PC-3 (cell line): ENCODE measurements around the gene CDAN1. TPM values are rescaled to one million over a fixed set of nuclear protein-coding genes. Genes with fewer than 3 reads are reported as not detected.

ENCODE experiments used
- ATAC-seq: fragments of 200-7000 bp; cut with Tn5 transposase; 2 replicates; pipeline ENCODE4 v1.9.1; 2020; ENCODE audit warnings: mild to moderate bottlenecking, moderate library complexity
- BruUV-seq: library from RNA; stranded (reverse); fragments of 400-500 nt; replicated peaks from 2 replicates; lab custom pipeline; 2021; lab: Mats Ljungman, UMichigan
- CTCF ChIA-PET: fragments of 300-600 bp; sonication (Branson Sonifier 250); formaldehyde crosslinking; loops from one replicate; lab custom pipeline; 2022; ENCODE audit warnings: antibody characterized with exemption; lab: Charles Lee
- POLR2A ChIA-PET: fragments of 300-600 bp; sonication (Branson Sonifier 250); formaldehyde crosslinking; loops from one replicate; lab custom pipeline; 2022; ENCODE audit warnings: antibody characterized with exemption; ENCODE audit not compliant: unreplicated experiment; lab: Charles Lee
- DNase-seq: peaks from one replicate; pipeline ENCODE4 v3.0.0-alpha.2; 2015
- H2AFZ ChIP-seq: fragments of 300-600 bp; sonication (generic); 2 replicates; pipeline ENCODE4 v1.6.0; 2016; ENCODE audit warnings: antibody characterized with exemption, low read length
- H3F3A ChIP-seq: fragments of 300-600 bp; sonication (generic); one replicate; pipeline ENCODE4 v1.6.0; 2017; ENCODE audit warnings: antibody characterized with exemption, low read length, control low read depth, mild to moderate bottlenecking; ENCODE audit not compliant: unreplicated experiment
- H3K27ac ChIP-seq: fragments of 300-600 bp; sonication (generic); 2 replicates; pipeline ENCODE4 v1.5.1; 2016; ENCODE audit warnings: mild to moderate bottlenecking, low read length
- H3K27me3 ChIP-seq: fragments of 300-600 bp; sonication (generic); 2 replicates; pipeline ENCODE4 v1.6.1; 2016; ENCODE audit warnings: low read length, mixed read lengths
- H3K36me3 ChIP-seq: fragments of 300-600 bp; sonication (generic); 2 replicates; pipeline ENCODE4 v1.6.1; 2016; ENCODE audit warnings: low read depth, mixed run types, low read length, mixed read lengths
- H3K4me1 ChIP-seq: fragments of 300-600 bp; sonication (generic); 2 replicates; pipeline ENCODE4 v1.5.1; 2016; ENCODE audit warnings: low read length; ENCODE audit not compliant: insufficient read depth
- H3K4me2 ChIP-seq: fragments of 300-600 bp; sonication (generic); 2 replicates; pipeline ENCODE4 v1.6.0; 2016; ENCODE audit warnings: low read length
- H3K4me3 ChIP-seq: fragments of 300-600 bp; sonication (generic); 2 replicates; pipeline ENCODE4 v1.5.1; 2016; ENCODE audit warnings: mild to moderate bottlenecking, low read length, mixed read lengths
- H3K79me2 ChIP-seq: fragments of 300-600 bp; sonication (generic); 2 replicates; pipeline ENCODE4 v1.6.1; 2017; ENCODE audit warnings: low read length, mixed read lengths
- H3K9ac ChIP-seq: fragments of 300-600 bp; sonication (generic); 2 replicates; pipeline ENCODE4 v1.6.0; 2016; ENCODE audit warnings: mild to moderate bottlenecking, low read length
- H3K9me2 ChIP-seq: fragments of 300-600 bp; sonication (generic); replicated peaks from 2 replicates; pipeline ENCODE4 v1.6.1; 2016; ENCODE audit warnings: mixed run types, low read length, mixed read lengths
- H3K9me3 ChIP-seq: fragments of 300-600 bp; sonication (generic); 2 replicates; pipeline ENCODE4 v1.6.1; 2016; ENCODE audit warnings: low read length, mixed read lengths
- H4K20me1 ChIP-seq: fragments of 300-600 bp; sonication (generic); 2 replicates; pipeline ENCODE4 v1.6.1; 2016; ENCODE audit warnings: low read length, mixed read lengths
- CTCF ChIP-seq: fragments of 300-600 bp; sonication (generic); conservative IDR thresholded peaks from 2 replicates; pipeline ENCODE4 v1.5.1; 2017; ENCODE audit warnings: antibody characterized with exemption, low read depth, mild to moderate bottlenecking, low read length
- EZH2 ChIP-seq: fragments of 300-600 bp; sonication (generic); IDR thresholded peaks from one replicate; pipeline ENCODE4 v1.6.1; 2017; ENCODE audit warnings: antibody characterized with exemption, mild to moderate bottlenecking, low read length; ENCODE audit not compliant: unreplicated experiment
- EZH2phosphoT487 ChIP-seq: fragments of 300-600 bp; sonication (generic); IDR thresholded peaks from 2 replicates; pipeline ENCODE4 v1.6.1; 2018; ENCODE audit warnings: mild to moderate bottlenecking, antibody characterized with exemption, low read length, borderline replicate concordance
- intact Hi-C: fragments of 100-400 bp; cut with micrococcal nuclease; formaldehyde crosslinking; loops from 2 replicates; pipeline ENCODE4 v1.9.0; 2023
- total RNA-seq: library from RNA; depleted of rRNA; stranded (reverse); fragments of >200 nt; gene quantifications from 2 replicates; pipeline ENCODE4 v1.2.3, GENCODE V29; 2014

Gene CDAN1
- total RNA-seq, 1 experiment from 2014 or later = 38.6 TPM

DNA sequence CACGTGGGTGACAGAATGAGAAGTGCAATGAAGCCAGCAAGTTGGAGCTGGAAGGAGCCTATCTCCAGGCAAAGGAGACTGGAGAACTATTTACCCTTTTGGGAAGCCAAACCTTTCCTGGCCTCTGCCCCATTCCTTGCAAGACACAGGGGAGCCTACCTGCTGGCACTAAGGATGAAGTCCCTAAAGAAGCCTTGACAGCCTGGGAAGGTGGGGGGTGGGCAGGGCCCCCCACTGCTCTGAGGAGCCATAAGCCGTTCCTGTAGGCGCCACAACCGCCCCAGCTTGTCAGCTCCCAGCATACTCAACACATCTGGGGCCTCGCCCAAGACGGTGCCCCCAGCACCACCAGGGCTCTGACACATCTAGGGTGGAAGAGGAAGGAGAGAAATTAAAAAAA is 5.5 kb downstream of the CDAN1 start:
- Histone ChIP-seq H3K27me3 (no peaks in the 10 kb centered on the region), H3K79me2 (peaks cover 17% of the 10 kb centered on the region), H3K4me3 (no peak overlapping the region), H3K9me2 (no peaks in the 10 kb centered on the region), H3K9ac (no peak overlapping the region), H3K4me2 (no peak overlapping the region), H3K27ac (no peak overlapping the region), H3F3A (no peaks in the 10 kb centered on the region), H2AFZ (no peak overlapping the region), H3K4me1 (peaks cover 8% of the 10 kb centered on the region), H4K20me1 (no peaks in the 10 kb centered on the region), H3K9me3 (no peaks in the 10 kb centered on the region), H3K36me3 (peaks cover 57% of the 10 kb centered on the region)
- ChIA-PET CTCF (no interaction called here), POLR2A (interaction anchor here (0.6 kb wide), 2 partner anchors 8 to 245 kb away, joined by 6 to 7 read pairs; no protein-coding TSS in a partner anchor)
- BruUV-seq = no TSS peak
- intact Hi-C loops = no loop called here
- TF ChIP-seq CTCF = no peak
- no peak for TF ChIP-seq EZH2phosphoT487
- TF ChIP-seq EZH2 = no peak
- no peak for ATAC-seq
- DNase-seq = no peak

DNA sequence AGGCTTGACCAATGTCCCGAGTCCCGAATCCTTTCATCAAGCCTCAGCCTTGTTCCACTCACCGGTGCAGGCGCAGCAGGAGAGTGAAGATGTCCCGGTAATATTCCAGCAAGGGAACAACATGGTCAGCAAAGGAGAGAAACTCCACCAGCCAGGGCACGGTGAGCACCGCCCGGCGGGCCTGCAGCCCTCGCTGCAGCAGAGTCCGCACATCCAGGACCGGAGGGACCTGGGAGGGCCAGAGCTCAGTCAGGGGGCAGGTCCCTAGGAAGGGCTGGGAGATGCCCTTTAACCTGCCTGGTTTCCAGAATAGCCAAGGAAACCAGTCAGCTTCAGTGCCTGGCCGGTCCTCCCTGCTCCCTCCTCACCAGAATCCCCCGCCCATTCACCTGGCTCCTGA is 6.4 kb downstream of the CDAN1 start:
- no TSS peak for BruUV-seq
- Histone ChIP-seq H3K36me3 (peaks cover 64% of the 10 kb centered on the region), H3K9me3 (no peaks in the 10 kb centered on the region), H3K9me2 (no peaks in the 10 kb centered on the region), H3K27me3 (no peaks in the 10 kb centered on the region), H3K4me1 (peaks cover 2% of the 10 kb centered on the region), H3K4me3 (no peak overlapping the region), H3K27ac (no peak overlapping the region), H2AFZ (no peak overlapping the region), H3K4me2 (no peak overlapping the region), H3F3A (no peaks in the 10 kb centered on the region), H3K9ac (no peak overlapping the region), H4K20me1 (no peaks in the 10 kb centered on the region), H3K79me2 (peaks cover 8% of the 10 kb centered on the region)
- POLR2A ChIA-PET = interaction anchor here (0.7 kb wide), 1 partner anchor 579 kb away, joined by 5 read pairs; no protein-coding TSS in a partner anchor
- DNase-seq = no peak
- TF ChIP-seq CTCF (no peak), EZH2phosphoT487 (no peak), EZH2 (no peak)
- CTCF ChIA-PET = no interaction called here
- intact Hi-C loops = no loop called here
- no peak for ATAC-seq

GRCh38 chr15:42730135-42730534 is 6.8 kb downstream of the CDAN1 start:
- no peak for ATAC-seq
- Histone ChIP-seq H3K36me3 (peaks cover 67% of the 10 kb centered on the region), H3K27ac (no peak overlapping the region), H3K9ac (no peak overlapping the region), H3K9me3 (no peaks in the 10 kb centered on the region), H3K9me2 (no peaks in the 10 kb centered on the region), H3K79me2 (peaks cover 4% of the 10 kb centered on the region), H4K20me1 (no peaks in the 10 kb centered on the region), H3F3A (no peaks in the 10 kb centered on the region), H3K4me2 (no peak overlapping the region), H3K4me1 (no peaks in the 10 kb centered on the region), H3K4me3 (no peak overlapping the region), H3K27me3 (no peaks in the 10 kb centered on the region), H2AFZ (no peak overlapping the region)
- no peak for TF ChIP-seq EZH2phosphoT487
- TF ChIP-seq EZH2 = no peak
- TF ChIP-seq CTCF = no peak
- no peak for DNase-seq
- ChIA-PET POLR2A (no interaction called here), CTCF (no interaction called here)
- intact Hi-C loops = no loop called here
- no TSS peak for BruUV-seq
